NCI-H187 (cell line): ENCODE measurements around the gene TRERF1.

Experiments
- DNase-seq, 2 experiments: peaks; one replicate each; lab custom pipeline; 2025; lab: John Stamatoyannopoulos, UW

TRERF1 gene

DNA sequence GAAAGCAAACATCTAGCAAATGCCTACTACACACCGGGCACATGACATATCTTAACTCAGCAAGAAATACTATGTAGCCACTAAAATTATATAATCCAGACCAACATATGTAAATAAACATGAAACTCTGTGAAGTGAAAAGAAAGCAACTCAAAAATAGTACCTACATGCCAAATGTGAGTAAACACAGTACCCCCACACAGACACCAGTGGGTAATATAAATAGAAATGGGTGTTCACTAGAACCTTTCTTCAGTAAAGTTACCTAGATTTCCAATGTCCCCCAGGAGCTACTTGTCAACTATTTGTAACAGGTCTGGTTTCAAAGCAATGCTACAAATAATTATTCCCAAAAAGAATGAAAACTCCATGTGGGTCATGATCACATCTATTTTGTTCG, 25.5 kb downstream of the TRERF1 start:
- no peak for DNase-seq

DNA sequence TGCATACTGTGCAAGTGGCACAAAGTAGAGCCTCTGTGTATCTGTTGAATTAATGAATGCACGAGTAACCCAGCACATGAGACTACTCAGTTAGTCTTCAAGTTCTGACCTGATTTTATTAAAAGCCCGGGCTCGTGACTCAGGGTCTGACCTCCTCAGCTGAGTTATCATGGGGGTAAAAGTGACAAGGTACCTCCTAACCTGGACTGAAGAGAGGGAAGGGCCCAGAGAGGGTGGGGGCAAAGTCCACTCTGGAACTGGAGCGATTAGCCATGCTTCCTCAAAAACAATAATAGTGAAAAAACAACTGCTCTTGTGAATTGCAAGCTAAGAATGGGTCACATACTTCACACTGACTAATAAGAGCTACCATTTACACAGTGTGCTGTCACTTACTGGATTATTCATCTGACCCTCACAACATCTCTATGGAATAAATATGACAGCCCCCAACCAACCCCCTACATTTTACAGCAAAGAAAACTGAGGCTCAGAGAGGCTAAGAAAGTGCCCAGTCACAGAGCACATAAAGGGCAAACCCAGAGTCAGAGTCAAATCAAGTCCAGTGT, 26.7 kb downstream of the TRERF1 start:
- no peak for DNase-seq

DNA sequence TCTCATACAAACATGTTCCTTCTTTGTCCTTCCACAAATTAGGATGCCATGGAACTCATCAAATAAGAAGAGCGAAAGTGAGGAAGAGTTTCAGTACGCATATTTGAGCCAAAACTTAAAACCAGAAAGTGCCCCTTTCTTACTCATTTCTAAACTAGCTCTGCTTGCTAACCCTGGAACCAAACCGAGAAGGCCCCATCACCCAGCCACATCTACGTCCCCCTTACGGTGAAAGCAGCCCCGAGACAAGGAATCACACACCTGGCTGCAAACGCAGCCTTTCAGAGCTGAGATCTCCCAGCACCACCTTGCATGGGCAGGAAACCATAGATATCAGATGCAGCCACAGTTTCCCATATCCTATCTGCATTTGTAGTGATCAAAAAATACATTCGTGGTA, 28.5 kb downstream of the TRERF1 start:
- DNase-seq = no peak

DNA sequence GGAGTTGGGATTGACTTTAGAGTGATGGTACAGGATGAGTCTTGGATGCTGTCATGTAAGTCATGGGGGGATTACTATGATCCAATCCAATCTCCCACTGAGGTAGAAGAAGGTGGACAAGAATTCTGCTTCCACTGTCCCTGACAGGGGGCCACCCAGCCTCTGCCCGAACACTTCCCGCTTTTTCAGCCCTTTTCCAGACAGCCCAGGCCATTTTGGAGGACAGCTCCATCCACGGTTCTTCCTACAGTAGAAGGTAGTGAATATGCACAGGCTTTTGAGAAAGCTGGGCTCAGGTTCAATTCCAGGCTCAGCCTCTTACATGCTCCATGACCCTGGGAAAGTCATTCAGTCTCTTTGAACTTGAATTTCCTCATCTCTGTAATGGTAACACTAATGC, 31.0 kb downstream of the TRERF1 start:
- DNase-seq = no peak

DNA sequence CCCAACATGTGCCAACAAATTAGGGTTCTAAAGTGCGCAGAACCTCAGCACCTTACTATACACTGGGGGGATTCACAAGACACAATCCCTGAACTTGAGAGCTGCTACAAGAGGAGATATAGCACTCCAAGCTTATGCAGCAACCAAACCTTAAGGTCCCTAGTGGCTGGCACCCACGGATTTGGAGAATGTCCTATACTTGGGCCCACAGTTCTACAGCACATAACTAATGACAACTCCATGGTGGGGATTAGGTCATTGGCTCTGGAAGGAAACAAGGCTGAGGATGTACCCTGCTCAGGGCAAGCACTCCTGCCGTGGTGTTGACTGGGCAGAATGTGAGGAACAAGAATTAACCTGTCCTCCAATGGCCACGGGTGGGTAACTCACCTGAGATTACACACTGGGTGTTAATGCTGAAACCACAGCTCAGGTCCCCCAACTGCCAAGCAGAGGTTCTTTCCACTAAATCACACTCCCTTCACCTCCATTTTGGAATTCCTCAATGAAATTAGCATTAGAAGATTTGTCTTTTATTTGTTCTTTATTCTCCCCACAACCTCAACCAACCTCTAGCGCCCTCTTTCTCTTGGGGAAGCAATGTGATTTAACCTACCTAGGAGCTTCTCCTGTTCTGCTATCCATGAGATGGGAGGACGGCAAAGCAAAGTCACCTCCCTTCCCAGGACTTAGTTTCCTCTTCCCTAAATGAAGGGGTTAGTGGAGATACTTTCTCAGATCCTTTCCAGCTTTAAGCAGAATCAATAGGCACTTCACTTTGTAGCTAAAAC, 32.0 kb downstream of the TRERF1 start:
- no peak for DNase-seq

DNA sequence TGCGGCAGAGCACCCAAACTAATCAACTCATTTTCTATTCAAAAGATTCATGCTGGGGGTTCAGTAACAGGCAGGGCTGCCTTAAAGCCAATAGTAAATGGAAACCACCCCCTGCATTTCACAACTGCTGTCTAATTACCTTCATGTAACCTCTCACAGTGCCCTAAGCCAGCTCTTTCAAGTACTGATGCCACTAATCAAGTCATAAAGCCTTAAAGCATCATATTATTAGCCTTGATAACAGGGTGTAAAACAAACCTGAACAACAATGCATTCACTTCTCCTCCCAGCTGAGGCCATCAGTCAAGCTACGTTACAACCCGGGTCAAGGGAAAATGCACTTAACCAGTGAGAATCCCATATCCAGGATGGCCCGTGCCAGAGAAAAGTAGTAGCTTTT, 33.0 kb downstream of the TRERF1 start:
- no peak for DNase-seq

DNA sequence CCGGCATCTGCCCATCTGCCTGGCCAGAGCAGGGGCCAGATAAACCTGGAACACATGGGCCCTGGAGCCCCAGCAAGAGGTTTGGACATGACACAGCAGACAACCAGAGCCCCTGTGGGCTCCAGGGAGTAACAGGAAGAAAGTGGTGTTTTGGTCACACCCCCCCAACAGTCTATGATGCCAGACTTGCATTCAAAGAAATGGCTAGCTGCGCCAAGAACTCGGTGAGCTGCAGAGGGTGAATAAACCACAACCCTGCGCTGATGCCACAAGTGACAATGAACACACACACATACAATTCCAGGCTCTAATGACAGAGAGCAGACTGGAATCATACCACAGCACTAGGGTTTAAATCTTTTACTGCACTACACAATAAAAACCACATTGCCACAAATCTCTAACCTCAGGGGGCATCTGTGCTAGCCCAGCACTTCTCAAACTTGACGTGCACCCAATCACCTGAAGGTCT, 34.0 kb downstream of the TRERF1 start:
- no peak for DNase-seq

DNA sequence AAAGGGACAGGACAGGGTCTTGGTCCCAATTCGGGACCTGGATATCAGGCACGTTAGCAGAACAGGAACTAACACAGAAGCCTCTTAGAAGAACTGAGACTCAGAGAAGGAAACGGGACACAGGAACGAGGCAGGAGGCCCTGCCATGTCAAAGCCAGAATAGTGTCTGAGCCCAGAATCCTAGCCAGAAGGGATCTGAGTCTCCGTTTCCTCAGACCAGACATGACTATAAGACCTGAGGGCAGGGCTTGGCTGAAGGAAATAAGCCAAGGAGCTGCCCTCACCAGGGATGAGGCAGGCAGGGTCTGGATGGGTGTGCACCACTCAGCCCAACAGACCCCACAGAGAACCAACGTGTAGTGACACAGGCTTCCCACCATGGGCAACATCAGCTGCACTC, 40.3 kb downstream of the TRERF1 start:
- DNase-seq = no peak

DNA sequence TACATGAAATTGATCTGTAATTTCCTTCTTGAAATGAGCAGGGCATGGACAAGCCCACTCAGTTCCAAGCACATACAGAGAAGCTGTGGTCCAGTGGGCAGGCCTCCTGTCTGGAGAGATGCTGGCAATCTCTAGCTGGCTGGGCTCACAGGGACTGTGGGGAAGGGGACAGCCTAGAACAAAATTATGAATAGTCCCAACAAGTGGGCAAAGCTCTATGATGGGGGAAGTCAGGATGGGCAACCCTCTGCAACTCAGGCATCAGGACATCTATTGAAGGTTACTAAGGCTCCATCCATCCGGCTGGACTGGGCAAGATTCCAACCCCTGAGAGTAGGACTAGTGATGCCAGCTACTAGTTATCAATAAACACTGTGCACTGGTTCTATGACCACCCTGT, 40.9 kb downstream of the TRERF1 start:
- no peak for DNase-seq

DNA sequence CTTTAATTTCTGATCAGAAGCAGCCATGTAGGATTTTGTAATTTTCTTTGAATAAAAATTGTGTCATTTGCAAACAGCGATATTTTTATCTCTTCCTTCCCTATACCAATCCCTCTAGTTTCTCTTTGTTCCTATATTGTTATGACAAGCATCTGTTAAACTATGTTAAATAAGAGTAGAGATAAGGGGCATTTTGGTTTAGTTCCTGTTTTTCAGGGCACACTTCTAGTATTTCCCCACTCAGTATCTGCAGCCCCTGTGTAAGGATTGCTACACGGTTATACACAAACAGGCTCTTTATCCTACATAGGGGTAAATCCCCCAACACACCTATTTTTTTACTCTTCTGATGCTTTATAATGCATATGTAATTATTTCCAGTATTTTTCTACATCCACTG, 42.1 kb downstream of the TRERF1 start:
- DNase-seq = no peak

DNA sequence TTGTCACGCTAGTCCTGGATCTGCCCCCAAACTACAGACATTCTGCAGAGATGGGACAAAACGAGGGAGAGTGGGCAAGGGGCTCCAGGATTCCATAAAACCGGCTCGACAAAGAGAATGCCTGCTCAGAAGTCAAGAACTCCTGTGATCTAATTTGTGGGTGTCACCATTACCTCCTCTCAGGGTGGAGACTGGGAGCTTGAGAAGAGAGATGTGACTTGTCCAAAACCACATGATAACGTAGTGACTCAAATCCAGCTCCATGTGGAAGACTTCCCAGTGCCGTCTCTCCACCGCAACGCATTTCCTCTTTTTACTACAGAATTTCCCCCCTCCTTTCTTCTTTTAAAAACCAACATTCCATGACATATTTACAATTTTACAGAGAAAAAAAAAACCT, 44.3 kb downstream of the TRERF1 start:
- DNase-seq = no peak

DNA sequence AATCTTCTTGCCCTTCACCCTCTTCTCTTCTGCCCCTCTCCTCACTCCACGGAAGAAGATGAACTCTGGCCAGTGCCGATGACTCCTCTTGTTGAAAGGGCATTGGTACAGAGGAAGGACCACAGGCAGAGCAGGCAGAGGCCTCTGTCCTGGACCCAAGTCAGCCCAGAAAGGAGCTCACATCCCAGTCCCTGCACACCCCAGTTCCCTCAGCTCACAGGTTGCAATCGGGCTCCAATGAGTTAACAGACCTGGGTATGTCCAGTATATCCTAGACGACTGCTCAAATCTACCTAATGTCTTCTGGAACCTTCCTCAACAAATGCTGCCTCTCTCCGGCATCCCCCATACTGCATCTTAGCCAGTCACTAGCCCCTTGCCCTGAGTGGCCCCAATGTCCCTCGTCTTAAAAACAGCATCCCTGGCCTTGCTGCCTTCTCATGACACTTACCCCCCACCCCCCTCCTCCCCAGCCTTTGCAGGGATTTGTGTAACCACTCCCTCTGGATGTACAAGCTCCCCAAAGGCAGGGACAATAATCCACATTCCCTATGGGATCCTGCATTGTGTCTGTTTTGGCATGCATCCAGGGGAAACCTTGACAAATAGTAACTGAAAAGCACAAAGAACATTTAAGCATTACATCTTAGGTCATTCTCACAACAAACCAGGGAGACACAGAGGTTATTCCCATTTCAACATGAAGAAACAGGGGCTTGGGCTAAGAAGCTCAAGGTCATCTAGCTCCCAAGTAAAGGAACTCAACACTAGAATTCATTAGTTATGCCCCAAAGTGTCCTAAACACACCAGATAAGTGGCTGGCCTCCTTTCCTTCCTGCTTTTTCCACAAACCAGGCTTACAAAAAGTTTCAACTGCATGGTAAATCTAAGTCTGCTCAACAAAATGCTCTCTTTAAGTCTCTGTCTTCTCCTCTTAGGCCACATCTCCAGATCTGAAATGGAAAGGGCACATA, 45.1 kb downstream of the TRERF1 start:
- DNase-seq = no peak

DNA sequence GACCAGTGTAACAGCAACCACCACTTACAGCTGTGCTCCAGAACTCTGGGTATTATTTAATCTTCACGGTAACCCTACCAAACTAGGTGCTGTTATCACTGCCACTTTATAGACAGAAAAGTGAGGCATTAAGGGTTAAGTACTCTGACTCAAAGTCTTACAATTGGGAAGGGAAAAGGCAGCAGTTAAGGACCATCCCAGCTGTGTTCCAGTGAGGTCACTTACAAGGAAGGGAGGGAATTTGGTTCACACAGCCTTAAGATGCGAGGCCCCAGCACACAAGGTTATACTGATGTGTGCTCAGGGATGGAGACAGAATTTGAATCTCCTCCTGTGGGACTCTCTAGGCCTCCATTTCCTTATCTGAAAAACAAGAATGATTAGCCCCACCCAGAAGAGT, 46.7 kb downstream of the TRERF1 start:
- DNase-seq = no peak

DNA sequence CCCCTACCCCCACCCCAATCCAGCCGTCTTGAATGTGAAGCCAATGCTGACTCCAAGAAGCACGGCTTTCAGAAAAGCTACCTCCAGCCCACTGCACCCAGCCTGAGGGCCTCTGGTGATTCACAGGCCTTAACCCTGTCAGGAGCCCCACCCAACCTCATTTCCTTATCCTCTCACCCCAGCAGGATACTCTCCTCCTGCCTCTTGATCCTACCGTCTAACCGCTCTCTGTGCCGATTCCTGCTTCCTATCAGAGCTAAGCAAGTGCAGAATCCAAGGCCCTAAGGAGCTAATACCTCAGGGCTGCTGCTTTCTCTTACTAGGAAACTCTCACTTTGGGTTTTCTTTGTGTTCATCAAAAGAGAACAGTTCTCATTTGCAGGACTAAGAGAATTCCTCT, 47.2 kb downstream of the TRERF1 start:
- no peak for DNase-seq

DNA sequence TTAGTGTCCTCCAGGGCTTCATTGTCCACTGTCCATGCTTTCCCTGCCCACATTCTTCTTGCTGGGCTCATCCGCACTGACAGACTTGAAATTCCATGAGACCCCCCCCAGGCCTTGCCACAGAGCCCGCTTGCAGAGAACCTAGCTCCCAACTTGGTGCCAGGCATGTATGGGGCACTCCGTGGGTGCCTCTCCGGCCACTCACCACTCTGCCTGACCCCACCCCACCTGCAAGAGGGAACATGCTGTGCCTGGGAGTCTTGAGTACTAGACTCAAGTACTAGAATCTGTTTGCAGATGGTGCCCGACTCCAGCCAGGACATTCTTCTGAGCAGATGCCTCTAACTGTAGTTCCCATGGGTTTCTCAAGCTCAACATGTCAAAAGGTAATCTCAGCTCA, 47.9 kb downstream of the TRERF1 start:
- DNase-seq = no peak

DNA sequence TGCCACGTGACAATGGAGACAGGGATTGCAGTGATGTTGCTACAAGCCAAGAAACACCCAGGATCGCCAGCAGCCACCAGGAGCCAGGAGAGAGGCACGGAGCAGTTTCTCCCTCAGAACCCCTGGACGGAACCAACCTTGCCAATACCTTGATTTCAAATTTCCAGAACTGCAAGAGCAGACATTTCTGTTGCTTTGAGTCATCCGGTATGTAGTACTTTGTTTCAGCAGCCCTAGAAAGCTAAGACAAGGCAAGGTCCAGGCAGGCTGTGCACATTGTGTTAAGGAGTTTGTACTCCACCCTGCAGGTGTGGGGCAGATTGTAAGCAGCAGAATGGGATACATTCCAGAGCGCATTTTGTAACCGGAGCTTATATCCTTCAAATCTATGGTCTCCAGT, 48.3 kb downstream of the TRERF1 start:
- no peak for DNase-seq

DNA sequence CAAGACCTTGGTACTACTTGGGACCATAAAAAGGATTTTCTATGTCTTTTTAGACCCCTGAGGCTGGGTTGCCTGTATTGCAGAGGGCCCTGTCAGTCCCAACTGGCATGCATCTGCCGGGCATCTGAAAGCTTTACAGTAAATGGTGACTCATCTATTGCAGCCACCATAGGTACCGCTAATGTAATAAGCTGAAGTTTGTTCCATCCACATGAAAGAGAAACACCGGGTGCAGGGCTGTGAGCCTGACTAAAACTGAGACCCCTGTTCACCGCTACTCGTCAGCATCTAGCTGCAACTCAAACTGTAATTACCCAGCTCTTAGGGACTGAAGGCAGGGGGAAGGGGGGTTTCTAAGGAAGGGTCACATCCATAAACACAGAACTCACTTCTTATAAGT, 49.5 kb downstream of the TRERF1 start:
- no peak for DNase-seq

DNA sequence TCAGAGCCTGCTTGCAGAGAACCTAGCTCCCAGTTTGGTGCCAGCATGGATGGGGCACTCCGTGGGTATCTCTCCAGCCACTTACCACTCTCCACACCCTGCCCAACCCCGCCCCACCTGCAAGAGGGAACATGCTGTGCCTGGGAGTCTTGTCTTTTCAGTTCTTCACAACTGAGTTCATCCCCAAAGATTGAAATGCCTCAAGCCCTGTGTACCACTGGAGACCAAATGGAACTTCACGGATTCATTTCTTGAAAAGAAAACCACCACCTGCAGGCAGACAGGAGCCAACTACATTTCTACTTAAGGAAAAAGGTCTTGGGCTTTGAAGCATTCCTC, 50.1 kb downstream of the TRERF1 start:
- DNase-seq = no peak

DNA sequence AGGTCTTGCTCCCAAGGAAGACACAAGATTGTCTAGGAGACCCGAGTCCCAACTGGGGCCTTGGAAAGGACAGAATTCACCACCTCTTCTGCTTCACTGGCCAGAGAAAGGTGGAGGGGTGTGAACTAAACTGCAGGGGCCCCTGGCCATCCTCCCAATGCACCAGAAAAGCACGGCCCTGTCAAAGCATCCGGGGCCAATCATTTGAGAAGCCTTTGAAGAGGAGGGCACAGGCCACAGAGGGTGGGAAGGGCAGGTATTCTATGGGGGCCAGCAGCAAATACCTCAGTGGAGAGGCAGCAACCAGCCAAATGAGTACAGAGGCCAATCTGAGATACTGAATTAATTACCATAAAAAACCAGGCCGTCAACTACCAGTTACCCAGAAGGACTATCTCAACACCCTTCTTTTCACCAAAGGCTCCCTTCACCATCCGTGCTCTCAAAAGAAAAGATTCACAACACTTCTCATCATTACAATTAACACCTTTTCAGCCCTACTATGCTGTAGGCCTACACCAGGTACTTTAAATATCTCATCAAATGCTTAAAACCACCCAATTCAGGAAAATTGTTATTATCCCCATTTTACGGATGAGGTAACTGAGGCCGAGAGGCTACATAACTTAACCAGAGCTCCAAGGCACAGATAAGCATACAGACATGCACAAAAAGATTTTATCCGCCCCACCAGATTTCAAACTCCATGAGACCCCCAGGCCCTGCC, 50.7 kb downstream of the TRERF1 start:
- no peak for DNase-seq

DNA sequence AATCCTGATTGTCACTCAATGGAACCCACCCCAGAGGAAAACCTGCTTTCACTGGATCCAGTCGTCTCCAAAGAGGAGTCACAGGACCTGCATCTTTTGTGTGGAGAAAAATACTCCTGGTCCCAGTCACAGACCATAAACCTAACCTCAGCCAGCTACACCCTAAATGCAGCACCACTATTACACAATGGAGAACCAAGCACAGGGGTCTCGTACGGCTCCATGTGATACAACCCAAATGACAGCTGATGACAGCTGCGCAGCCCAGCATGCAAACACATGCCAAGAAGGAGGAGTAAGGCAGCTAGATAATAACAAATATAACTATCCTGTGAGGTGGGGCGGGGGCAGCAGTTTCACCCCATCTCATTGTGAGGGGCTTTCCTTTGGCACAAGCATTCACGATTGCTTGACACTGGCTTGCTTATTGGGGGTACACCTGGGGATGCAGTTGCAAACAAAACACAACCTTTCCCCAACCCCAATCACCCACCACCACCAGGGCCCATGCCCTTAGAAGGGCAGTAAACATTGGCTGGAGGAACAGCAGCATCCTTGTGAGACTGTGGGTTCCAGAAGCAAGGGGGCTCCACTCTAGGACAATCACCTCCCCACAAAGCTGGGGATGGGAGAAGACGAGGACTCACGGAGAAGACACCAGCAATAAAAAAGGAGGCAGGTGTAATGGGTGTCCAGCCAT, 51.5 kb downstream of the TRERF1 start:
- no peak for DNase-seq

DNA sequence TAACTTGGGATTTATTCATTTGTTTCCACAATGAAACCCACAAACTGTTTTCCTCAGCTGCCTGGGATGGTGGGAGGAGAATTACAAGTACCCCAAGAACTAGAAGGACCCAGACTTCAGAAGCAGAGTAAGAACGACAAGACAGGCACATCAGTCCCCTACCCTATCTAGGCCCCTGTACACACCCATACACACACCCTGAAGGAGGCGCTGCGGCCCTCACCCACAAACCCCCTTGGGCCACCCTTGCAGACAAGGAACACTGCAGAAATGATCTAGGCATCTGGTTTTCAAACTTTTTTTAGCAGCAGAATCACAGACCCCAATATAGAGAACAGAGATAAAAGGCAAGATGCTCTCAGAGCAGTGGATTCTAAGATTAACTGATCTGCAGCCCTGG, 55.0 kb downstream of the TRERF1 start:
- no peak for DNase-seq
